Panc1 (cell line): ENCODE results near the gene RIPPLY2. TPM values are rescaled to one million over a fixed set of nuclear protein-coding genes. Genes with fewer than 3 reads are reported as not detected.

ENCODE experiments used
- ATAC-seq: fragments of 200-7000 bp; cut with Tn5 transposase; 2 replicates; pipeline ENCODE4 v1.9.1; 2020; ENCODE audit warnings: mild to moderate bottlenecking, moderate library complexity
- BruUV-seq: library from RNA; stranded (reverse); fragments of 400-500 nt; replicated peaks from 2 replicates; lab custom pipeline; 2021; lab: Mats Ljungman, UMichigan
- CTCF ChIA-PET: fragments of 300-600 bp; sonication (Branson Sonifier 250); formaldehyde crosslinking; loops from one replicate; lab custom pipeline; 2022; ENCODE audit warnings: antibody characterized with exemption; lab: Charles Lee
- POLR2A ChIA-PET: fragments of 300-600 bp; sonication (Branson Sonifier 250); formaldehyde crosslinking; loops from one replicate; lab custom pipeline; 2022; ENCODE audit warnings: antibody characterized with exemption; lab: Charles Lee
- DNase-seq: peaks from one replicate; pipeline ENCODE4 v3.0.0-alpha.2; 2010; ENCODE audit warnings: low read depth, low spot score
- H3K27ac ChIP-seq: 2 replicates; pipeline ENCODE4 v1.5.1; 2011; ENCODE audit warnings: mild to moderate bottlenecking, low read length, inconsistent platforms
- H3K27me3 ChIP-seq: fragments of 200-500 bp; sonication (Bioruptor generic); 2 replicates; pipeline ENCODE4 v1.6.0; 2014; ENCODE audit warnings: low read length, inconsistent platforms; ENCODE audit not compliant: control insufficient read depth, insufficient read depth
- H3K36me3 ChIP-seq: fragments of 200-500 bp; sonication (Bioruptor generic); 2 replicates; pipeline ENCODE4 v1.5.1; 2014; ENCODE audit warnings: inconsistent platforms, mild to moderate bottlenecking, low read length, moderate library complexity; ENCODE audit not compliant: control insufficient read depth, insufficient read depth
- H3K4me1 ChIP-seq: 2 replicates; pipeline ENCODE4 v1.5.1; 2011; ENCODE audit warnings: inconsistent platforms, mild to moderate bottlenecking, low read length, moderate library complexity; ENCODE audit not compliant: control insufficient read depth, insufficient read depth
- H3K4me3 ChIP-seq, 2 experiments: 2 replicates each; pipeline ENCODE4 v1.5.1; 2011 to 2012; ENCODE audit warnings: low read depth in 2 of 2, low read length in 2 of 2, mild to moderate bottlenecking in 2 of 2, inconsistent platforms in 1 of 2, moderate library complexity in 1 of 2
- H3K9me3 ChIP-seq: fragments of 200-500 bp; sonication (Bioruptor generic); 2 replicates; pipeline ENCODE4 v1.5.1; 2014; ENCODE audit warnings: low read depth, mild to moderate bottlenecking, inconsistent platforms, low read length, moderate library complexity; ENCODE audit not compliant: control insufficient read depth, insufficient read depth
- POLR2AphosphoS5 ChIP-seq: IDR thresholded peaks from 2 replicates; pipeline ENCODE4 v1.6.1; 2012; ENCODE audit warnings: mild to moderate bottlenecking, low read depth, low read length, moderate library complexity
- REST ChIP-seq, 2 experiments: IDR thresholded peaks; 2 replicates each; pipeline ENCODE4 v1.6.1; 2011 to 2012; ENCODE audit warnings: low read depth in 2 of 2, control low read depth in 1 of 2, low read length in 1 of 2, mild to moderate bottlenecking in 1 of 2, moderate library complexity in 1 of 2; ENCODE audit not compliant: insufficient read depth in 1 of 2
- SIN3A ChIP-seq: IDR thresholded peaks from 2 replicates; pipeline ENCODE4 v1.6.1; 2012; ENCODE audit warnings: low read depth, mild to moderate bottlenecking, low read length, moderate library complexity, borderline replicate concordance; ENCODE audit not compliant: insufficient read depth
- TCF7L2 ChIP-seq: IDR thresholded peaks from 2 replicates; pipeline ENCODE4 v1.6.1; 2011; ENCODE audit warnings: mild to moderate bottlenecking, low read depth, low read length, inconsistent platforms
- in situ Hi-C: cut with HindIII; loops from 2 replicates; pipeline ENCODE4 v1.10.0; 2016; ENCODE audit warnings: low sequenced_read_pairs, low pct_unique_long_range_greater_than_20kb
- intact Hi-C: fragments of 100-400 bp; cut with micrococcal nuclease; formaldehyde crosslinking; loops from one replicate; pipeline ENCODE4 v1.10.0; 2022; ENCODE audit not compliant: unreplicated experiment
- total RNA-seq: library from RNA; stranded (reverse); gene quantifications from one replicate; pipeline ENCODE4 v1.2.1, GENCODE V29; 2021; ENCODE audit not compliant: unreplicated experiment
- TF ChIP-seq, protein P1 (sequence below): fragments of 450-650 bp; IDR thresholded peaks from 2 replicates; pipeline ENCODE4 v1.5.1; 2017; ENCODE audit warnings: mild to moderate bottlenecking

RIPPLY2 gene
- total RNA-seq, 1 experiment from 2014 or later: 6.5 TPM

DNA sequence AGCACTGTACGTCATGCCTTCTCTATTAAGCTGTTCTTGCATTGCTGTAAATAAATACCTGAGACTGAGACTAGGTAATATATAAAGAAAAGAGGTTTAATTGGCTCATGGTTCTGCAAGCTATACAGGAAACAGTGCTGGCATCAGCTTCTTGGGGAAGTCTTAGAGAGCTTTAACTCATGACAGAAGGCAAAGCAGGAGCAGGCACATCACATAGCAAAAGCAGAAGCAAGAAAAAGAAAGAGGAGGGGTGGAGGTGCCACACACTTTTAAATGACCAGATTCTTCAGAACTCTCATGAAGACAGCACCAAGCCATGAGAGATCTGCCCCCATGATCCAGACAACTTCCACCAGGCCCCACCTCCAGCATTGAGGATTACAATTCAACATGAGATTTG lies 36.5 kb downstream of the RIPPLY2 start:
- BruUV-seq: no TSS peak
- intact Hi-C loops: loop anchor here (10.0 kb wide), 1 partner anchor 145 kb away; the partner anchor contains the start of gene MRAP2
- in situ Hi-C loops: no loop called here

DNA sequence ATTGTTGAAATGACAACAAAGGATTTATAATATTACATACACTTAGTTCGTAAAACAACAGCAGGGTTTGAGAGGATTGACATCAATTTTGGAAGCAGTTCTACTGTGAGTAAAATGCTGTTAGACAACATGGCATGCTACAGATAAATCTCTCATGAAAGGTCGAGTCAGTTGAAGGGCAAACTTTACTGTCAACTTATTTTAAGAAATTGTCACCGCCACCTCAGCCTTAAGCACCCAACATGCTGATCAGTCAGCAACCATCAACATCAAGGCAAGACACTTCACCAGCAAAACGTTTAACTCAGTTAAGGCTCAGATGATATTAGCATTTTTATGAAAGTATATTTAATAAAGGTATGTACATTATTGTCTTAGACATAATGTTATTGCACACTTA lies 37.4 kb downstream of the RIPPLY2 start:
- no peak overlapping the region for H3K27ac ChIP-seq
- H3K27me3 ChIP-seq: no peaks in the 10 kb centered on the region
- in situ Hi-C loops: no loop called here
- no TSS peak for BruUV-seq
- no peaks in the 10 kb centered on the region for H3K36me3 ChIP-seq
- no peaks in the 10 kb centered on the region; the same call in 1 of the 2 replicates for H3K4me1 ChIP-seq
- TF ChIP-seq POLR2AphosphoS5: no peak
- TF ChIP-seq TCF7L2: no peak
- TF ChIP-seq SIN3A: no peak
- TF ChIP-seq, protein P1, sequence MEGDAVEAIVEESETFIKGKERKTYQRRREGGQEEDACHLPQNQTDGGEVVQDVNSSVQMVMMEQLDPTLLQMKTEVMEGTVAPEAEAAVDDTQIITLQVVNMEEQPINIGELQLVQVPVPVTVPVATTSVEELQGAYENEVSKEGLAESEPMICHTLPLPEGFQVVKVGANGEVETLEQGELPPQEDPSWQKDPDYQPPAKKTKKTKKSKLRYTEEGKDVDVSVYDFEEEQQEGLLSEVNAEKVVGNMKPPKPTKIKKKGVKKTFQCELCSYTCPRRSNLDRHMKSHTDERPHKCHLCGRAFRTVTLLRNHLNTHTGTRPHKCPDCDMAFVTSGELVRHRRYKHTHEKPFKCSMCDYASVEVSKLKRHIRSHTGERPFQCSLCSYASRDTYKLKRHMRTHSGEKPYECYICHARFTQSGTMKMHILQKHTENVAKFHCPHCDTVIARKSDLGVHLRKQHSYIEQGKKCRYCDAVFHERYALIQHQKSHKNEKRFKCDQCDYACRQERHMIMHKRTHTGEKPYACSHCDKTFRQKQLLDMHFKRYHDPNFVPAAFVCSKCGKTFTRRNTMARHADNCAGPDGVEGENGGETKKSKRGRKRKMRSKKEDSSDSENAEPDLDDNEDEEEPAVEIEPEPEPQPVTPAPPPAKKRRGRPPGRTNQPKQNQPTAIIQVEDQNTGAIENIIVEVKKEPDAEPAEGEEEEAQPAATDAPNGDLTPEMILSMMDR: no peak
- TF ChIP-seq REST (IDR thresholded peaks at IDR 0.05; ENCODE audit: insufficient read depth in 1 of 2, low read depth in 2 of 2, low read length in 1 of 2): no peak
- intact Hi-C loops: no loop called here
- no peak for DNase-seq
- ChIA-PET POLR2A (no interaction called here), CTCF (no interaction called here)
- ATAC-seq: no peak
- H3K9me3 ChIP-seq: no peaks in the 10 kb centered on the region
- no peak overlapping the region for H3K4me3 ChIP-seq

More for the DNA sequence above, 36.5 kb downstream of the RIPPLY2 start:
- POLR2A ChIA-PET: no interaction called here
- H3K27ac ChIP-seq: no peak overlapping the region
- H3K4me3 ChIP-seq: no peak overlapping the region
- H3K4me1 ChIP-seq: no peaks in the 10 kb centered on the region; the same call in none of the 2 replicates
- ATAC-seq (no peak), DNase-seq (no peak)
- TF ChIP-seq SIN3A (no peak), POLR2AphosphoS5 (no peak), TCF7L2 (no peak), REST (IDR thresholded peaks at IDR 0.05; ENCODE audit: insufficient read depth in 1 of 2, low read depth in 2 of 2, low read length in 1 of 2) (no peak)
- TF ChIP-seq, protein P1: no peak
- H3K36me3 ChIP-seq: no peaks in the 10 kb centered on the region
- H3K9me3 ChIP-seq: no peaks in the 10 kb centered on the region
- CTCF ChIA-PET: no interaction called here
- no peaks in the 10 kb centered on the region for H3K27me3 ChIP-seq
